Stimulated activated CD4-positive, alpha-beta T cell treated with anti-CD3 and anti-CD28 coated beads, Interleukin-2, amount 100 ng/mL, for 24 hours (primary cell): Measurements from ENCODE around the gene NEK5.
A peak's percentile ranks its signal among the peaks of the same experiment; 100 is the strongest.
"Not testable (repeated sequence)": the region's sequence is repeated elsewhere in the genome, so short reads cannot be mapped to it uniquely, and the experiment has no call there.

Experiments used
- DNase-seq, 2 donors: peaks; one replicate each; pipeline ENCODE4 v3.0.0-alpha.2; 2020

NEK5 gene

DNA sequence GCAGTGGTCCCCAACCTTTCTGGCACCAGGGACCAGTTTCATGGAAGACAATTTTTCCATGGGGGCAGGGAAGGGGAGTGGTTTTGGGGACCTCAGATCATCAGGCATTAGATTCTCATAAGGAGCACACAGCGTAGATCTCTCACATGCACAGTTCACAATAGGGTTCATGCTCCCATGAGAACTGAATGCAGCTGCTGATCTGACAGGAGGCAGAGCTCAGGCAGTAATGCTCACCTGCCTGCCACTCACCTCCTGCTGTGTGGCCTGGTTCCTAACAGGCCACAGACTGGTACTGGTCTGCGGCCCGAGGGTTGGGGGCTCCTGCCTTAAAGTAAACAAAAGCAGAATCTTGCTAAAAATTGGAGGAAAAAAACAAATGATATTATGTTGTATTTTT, 67.8 kb downstream of the NEK5 start:
- not testable (repeated sequence) for DNase-seq

DNA sequence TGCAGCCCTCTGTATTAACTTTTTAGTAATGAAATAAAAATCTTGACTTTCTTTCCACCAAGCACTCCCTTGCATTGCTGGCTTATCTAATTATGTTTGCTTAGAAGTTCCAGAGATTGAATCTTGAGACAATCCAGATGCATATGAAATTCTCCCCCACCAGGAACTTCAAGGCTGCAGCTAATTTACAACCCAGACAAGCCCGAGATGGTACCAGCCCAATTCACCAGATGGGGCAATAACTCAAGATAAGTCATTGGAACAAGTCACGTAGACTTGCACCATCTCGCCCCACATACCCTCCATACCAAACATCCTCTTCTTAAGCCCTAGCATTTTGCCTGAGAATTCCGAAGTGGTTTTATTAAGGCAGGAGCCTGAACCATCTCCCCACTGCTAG, 75.4 kb downstream of the NEK5 start:
- DNase-seq = no peak

DNA sequence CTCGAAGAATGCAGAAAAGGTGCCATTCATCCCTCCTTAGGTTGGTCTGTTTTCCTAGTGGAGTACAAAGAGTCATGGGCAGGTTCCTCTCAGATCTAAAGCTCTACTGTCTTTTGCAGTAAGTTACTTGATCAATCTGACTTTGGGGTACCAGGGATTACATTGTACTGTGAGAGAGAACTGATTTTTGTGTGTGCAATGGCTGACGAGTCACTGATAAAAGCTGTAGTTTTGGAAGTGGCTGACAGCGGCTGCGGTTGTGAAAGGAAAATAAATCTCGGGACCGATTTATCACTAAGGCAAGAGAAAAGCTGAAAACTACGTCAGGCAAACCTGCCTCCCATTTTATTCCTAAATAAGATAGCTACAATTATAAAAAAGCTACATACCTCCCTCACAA, 77.5 kb downstream of the NEK5 start:
- no peak for DNase-seq

DNA sequence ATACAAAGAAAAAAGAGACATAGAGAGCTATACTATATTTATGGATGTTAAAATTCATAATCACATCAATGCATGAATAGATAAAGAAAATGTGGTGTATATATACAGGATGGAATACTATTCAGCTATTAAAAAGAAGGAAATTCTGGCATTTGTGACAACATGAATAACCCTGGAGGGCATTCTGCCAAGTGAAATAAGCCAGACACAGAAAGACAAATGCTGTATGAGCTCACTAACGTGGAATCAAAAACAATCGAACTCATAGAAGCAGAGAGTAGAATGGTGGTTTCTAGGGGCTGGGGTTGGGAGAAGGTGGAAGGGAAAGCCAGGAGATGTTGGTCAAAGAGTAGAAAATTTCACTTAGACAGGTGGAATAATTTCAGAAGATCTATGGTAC, 80.4 kb downstream of the NEK5 start:
- DNase-seq = no peak

DNA sequence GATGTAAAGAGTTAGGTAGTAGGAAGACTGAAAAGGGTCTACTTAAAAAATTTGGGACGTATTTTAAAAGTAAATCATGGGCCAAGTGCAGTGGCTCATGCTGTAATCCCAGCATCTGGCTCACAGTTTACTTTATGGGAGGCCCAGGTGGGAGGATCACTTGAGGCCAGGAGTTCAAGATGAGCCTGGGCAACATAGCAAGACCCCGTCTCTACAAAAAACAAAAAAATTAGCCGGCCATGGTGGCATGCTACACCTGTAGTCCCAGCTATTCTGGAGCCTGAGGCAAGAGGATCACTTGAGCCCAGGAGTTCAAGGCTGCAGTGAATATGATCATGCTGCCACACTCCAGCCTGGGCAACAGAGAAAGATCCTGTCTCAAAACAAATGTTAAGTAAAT, 81.4 kb downstream of the NEK5 start:
- DNase-seq = no peak

DNA sequence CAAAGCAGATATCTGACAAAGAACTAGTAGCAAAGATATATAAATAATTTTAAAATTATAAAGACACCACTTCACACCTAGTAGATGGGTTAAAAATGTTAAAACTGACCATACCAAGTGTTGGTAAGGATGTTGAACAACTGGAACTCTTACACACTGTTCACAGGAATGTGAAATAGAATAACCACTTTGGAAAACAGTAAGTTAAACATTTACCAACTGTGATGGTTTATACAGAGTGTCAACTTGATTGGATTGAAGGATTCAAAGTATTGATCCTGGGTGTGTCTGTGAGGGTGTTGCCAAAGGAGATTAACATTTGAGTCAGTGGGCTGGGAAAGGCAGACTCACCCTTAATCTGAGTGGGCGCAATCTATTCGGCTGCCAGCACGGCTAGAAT, 85.2 kb downstream of the NEK5 start:
- no peak for DNase-seq

DNA sequence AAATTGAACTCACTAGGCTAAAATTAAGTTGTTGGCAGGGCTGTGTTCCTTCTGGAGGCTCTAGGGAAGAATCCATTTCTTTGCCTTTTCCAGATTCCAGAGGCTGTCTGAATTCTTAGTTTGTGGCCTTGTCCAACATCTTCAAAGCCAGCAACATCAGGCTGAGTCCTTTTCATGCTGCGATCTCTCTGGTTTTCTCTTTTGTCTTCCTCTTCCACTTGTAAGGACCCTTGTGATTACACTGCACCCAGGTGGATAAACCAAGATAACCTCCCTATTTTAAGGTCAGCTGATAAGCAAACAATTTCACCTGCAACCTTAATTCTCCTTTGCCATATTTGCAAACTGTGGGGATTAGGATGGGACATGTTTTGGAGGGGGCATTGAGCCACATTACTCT, 92.8 kb downstream of the NEK5 start:
- no peak for DNase-seq

DNA sequence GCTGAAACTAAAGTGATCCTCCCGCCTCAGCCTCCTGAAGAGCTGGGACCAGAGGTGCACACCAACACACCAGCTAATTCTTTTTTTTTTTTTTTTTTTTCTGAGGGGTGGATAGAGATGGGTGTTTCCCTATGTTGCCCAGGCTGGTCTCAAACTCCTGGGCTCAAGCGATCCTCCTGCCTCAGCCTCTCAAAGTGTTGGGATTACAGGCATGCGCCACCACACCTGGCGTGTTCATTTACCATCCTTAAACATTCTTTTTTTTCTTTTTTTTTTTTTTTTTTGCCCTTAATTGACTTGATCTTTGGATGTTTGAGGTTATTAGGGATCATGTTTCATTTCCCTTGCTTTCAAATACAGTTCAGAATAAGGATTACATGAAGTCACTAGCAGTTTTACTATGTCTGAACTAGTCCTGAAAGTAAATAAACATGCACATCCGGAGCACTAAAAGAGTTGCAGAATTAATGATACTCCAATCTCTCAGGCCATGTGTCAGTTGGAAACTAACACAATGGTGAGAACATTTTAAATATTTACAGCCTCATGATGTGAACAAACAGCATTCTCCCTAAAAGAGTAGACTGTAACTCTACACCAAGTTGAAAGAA, 94.2 kb downstream of the NEK5 start:
- no peak for DNase-seq

DNA sequence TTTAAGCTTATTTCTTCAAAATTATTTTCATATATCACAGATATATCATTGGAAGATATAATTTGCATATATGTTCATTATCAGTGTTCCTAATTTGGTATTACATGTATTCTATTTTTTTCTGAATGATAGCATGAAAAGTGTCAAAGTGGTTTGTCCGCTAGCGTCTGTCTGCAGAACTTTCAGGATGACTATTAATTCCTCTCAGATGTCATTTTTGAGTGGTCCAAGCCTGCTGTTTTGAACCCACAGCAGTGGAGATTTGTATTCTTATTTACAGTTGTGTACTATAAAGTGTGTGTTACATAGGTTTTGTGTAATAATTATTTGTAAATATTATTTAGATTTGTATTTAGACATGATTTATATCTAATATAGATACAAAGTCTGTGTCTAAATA, 95.8 kb downstream of the NEK5 start:
- no peak for DNase-seq

DNA sequence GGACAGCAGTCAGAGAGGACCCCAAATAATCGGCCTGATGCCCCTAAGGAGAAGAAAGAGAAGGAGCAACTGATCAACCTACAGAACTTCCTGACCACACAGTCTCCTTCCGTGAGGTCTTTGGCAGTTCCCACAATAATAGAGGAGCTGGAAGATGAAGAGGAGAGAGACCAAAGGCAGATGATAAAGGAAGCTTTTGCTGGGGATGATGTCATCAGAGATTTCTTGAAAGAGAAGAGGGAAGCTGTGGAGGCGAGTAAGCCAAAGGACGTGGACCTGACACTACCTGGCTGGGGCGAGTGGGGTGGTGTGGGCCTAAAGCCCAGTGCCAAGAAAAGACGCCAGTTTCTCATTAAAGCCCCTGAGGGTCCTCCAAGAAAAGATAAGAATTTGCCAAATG, 98.5 kb downstream of the NEK5 start:
- DNase-seq = not testable (repeated sequence)

DNA sequence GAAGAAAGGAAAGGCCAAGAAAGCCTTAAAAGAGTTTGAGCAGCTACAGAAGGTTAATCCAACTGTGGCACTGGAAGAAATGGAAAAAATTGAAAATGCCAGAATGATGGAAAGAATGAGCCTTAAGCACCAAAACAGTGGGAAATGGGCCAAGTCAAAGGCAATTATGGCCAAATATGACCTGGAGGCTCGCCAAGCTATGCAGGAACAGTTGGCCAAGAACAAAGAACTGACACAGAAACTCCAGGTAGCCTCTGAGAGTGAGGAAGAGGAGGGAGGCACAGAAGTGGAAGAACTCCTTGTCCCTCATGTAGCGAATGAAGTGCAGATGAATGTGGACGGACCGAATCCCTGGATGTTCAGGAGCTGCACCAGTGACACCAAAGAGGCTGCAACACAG, 99.3 kb downstream of the NEK5 start:
- DNase-seq = no peak

DNA sequence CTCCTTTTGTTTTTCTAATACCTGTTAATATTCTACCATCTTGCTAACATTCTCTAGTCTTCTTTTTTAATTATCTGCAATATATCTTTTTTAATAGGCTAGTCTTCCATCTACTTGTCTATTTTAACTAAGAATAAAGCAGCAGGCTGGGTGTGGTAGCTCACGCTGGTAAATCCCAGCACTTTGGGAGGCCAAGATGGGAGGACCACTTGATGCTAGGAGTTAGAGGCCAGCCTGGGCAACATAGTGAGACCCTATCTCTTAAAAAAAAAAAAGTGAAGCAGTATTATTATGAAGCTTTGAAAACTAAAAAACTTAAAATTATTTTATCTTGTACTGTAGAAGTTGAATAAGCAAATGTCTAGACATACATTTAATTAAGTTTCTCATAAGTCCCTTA, 101.0 kb downstream of the NEK5 start:
- DNase-seq = no peak

DNA sequence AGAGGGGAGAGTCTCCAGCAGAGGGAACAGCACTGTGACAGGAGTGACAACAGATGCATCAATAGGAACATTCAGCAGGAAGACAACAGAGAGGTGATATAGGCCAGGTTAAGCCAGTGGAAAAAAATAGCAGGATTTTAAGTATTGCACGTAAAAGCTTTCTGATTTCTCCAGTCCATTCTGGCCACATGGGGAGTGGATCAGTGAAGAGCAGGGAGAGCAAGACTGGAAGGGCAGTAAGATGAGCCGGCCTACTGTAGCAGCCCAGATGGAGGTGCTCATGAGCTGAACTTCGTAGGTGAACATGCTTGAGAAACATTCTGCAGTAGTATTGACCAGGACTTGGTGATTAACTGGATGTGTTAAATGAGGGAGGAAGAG, 102.6 kb downstream of the NEK5 start:
- DNase-seq = no peak

DNA sequence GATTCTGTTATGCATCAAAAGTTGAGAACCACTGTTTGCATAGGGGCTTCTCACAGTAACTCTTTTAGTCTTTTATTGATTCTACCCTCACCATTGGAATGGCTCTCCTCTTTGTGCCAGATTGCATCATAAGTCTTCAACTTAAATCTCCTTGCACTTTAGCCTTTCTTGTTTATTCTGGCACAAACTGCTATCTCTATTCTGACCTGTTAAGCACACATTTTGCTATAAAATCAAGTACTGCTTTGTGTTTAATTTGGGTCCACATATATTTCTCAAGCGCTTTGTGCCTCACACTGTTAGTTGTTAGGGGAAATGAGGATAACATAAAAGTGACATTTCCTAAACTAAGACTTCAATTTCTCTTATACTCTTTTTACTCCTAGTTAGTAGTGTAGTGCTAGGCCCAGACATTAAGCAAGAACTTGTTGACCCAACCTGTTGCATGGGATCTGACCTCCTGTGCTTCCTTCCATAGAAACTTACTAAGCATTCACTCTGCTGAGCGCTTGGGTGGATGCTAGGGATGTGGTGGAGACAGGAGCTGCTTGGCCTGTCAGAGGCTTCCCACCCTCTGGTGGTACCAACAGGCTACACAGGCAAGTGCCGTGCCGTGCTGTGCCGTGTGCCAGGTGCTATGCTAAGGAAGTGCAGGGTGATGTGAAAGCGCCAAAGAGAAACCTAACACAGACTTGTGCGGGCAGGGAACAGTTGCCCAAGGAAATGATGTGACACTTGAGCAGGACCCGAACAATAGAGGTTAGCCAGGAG, 103.2 kb downstream of the NEK5 start:
- DNase-seq = no peak

DNA sequence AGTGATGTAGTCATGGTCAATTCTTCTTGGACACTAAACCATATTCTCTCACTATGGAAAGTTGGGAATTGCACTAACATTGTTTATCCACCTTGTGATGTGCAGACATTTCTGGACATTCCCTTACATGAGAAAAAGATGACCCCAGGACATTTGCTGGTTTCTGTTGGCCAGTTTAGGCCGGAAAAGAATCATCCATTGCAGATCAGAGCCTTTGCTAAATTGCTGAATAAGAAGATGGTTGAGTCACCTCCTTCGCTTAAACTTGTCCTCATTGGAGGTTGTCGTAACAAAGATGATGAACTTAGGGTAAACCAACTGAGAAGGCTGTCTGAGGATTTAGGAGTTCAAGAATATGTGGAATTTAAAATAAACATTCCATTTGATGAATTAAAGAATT, 104.4 kb downstream of the NEK5 start, which contains the start of gene UTP14C:
TSS of gene UTP14C (plus strand) at position 211 of the 400 bp plus-strand sequence. CDS start 4,114 bp downstream, outside the sequence.
- DNase-seq = no peak

DNA sequence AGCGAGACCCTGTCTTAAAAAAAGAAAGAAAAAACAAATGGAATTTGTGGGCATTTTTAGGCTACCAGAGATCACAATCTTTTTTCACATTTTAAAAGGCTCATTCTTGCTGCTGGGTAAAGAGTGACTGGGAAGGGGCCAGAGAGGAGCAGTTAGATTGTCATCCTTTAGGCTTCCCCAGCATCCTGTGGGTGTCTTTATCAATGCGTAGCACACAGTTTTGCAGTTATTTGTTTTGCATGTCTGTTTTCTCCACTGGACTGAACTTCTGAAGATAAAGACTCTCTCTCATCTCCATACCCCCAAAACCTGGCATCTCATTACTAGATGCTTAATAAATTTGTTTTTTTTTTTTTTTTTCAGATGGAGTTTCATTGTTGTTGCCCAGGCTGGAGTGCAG, 106.5 kb downstream of the NEK5 start:
- no peak for DNase-seq

DNA sequence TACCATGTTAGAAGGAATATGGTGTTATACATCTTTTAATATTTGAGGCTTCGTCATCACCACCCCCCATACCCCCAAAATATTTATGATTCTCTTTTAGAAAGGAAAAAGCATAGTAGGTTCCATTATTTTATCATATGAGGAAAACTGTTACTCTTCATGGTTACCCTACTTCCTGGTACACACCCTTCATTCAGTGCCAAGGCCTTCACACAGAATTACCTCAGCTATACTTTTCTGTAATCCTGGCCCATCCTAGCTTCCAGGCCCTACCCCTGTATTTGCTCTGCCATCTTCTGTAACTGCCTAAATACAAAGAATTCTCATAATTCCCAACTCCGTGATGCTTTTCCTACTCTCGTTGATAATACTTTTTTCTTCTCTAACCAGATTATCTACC, 108.7 kb downstream of the NEK5 start:
- DNase-seq = no peak

DNA sequence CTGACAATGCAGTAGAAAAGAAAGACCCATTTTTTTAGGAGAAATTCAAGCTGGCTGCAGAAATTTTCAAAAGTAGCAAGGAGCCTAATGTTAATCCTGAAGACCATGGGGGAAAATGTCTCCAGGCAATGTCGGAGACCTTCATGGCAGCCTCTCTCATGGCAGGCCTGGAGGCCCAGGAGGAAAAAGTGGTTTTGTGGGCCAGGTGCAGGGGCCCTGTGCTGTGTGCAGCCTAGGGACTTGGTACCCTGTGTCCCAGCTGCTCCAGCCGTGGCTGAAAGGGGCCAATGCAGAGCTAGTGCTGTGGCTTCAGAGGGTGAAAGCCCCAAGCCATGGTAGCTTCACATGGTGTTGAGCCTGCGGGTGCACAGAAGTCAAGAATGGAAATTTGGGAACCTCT, 112.6 kb downstream of the NEK5 start:
- no peak for DNase-seq

DNA sequence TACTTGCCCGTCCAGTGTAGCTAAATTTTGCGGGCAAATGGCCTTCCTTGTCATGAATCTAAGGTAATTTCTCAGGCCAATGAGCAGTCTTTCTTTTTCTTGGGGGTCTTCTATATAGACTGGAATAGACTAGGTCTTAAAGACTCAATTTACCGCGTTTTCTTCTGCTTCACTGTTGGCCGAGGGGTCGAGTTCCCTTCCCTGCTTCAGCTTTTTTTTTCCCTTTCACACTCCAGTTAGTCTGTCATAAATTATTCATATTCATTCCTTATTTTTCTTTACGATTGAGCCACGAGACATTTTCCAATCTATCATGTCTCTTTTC, 116.4 kb downstream of the NEK5 start:
- no peak for DNase-seq

DNA sequence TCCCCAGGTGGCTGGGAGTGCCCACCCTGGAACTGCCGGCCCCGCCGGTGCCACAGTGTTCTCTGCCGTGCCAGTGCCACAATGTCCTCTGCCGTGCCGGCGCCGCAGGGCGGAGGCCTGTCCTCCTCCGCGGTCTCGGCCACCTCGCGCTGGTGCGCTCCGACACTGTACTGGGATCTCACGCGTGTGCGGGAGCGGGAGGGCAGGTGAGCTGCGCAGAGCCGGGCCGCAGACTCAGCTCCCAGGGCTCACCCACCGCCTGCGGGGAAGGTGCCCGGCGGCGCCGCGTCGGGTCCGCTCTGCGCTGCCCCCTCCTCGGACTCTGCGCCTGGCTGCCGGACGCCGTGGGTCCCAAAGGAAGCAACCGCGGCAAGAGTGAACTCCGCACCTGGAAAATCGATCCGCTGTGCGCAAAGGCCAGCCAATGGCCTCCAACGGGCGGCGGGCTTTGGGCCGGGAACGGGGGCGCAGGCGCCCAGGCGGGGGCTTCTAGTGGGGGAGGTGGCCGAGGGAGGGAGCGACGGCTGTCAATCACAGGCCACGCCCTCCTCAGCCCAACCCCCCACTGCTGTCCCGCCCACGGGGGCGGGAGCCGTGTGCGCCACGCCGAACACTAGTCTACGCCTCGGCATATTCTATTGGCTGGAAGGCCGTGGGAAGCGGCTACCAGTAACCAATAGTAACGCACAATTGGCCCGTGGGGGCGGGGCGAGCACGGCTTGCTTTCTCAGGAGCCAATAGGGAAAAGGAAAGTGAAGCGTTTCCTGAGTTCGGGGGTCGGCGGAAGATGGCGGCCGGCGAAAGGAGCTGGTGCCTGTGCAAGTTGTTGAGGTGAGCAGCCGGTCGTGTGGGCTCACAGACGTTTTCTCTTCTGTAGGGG, 117.0 kb downstream of the NEK5 start, which contains the start of gene ALG11:
TSS of gene ALG11 (plus strand) at position 767 of the 880 bp plus-strand sequence. CDS start at position 788, 21 bp downstream.
- peak; percentile 100 for DNase-seq

DNA sequence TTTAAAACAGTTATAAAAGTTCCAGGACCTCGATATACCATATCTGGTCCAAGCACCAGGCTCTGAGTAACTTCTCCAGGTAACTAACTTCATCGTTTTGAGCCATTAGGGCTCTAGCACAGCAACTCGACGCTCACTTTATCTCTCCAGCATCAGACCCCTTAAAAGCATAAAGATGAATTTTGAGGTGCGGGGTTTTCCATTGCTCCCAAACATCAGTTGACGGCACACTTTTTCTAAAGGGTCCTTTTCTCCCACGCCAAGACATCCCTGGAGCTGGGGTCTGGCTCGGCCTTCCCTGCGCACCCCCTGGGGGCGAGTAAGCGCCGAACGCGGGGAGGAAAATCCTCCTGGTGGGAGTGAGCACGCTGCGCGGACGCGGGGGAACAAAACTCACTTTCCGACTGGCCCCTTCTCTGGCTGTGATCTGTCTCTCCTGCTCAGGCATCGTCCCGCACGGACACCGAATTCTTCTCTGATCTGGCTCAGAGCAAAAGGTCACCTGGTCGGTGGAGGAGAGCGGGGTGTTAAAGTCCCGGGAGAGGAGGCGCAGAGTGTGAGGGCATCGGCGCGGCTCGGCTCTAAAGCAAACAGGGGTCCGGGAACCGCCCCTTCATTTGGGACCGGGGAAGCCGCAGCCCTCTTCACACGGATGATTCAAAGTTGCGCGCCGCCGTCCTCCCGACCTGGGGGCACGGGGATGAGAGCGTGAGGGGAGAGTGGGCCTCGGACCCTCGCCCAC, 117.8 kb downstream of the NEK5 start, which contains the start of gene ATP7B:
TSS of gene ATP7B (minus strand) at position 561 of the 742 bp plus-strand sequence. CDS start at position 448, 113 bp downstream.
- peak; percentile 16 to 36 for DNase-seq

DNA sequence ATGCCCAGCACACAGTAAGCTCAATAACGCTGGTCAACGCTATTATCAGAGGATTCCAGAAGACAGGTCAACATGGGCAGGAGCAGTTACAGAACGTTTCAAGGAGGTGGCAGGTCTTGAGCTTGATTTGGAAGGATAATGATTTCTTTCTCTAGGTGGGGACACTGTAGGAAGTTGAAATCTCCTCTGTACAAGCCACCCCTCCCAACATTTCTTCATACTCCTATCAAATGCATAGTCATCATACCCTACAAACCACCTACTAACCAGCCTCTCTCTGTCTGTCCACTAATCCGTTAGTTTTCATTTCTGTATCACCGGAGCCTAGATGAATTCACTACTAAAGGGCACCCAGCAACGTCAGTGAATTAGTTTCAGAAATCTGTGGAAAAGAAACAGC, 118.9 kb downstream of the NEK5 start:
- DNase-seq = no peak
